H1 (cell line): ENCODE measurements around the gene TPM2. TPM values are rescaled to one million over a fixed set of nuclear protein-coding genes. Genes with fewer than 3 reads are reported as not detected.

Experiments used
- CTCF ChIA-PET: fragments of 300-600 bp; sonication (Branson Sonifier 250); formaldehyde crosslinking; loops from one replicate; lab custom pipeline; 2021; ENCODE audit not compliant: partially characterized antibody; lab: Charles Lee
- POLR2A ChIA-PET: fragments of 300-600 bp; sonication (Branson Sonifier 250); formaldehyde crosslinking; loops from one replicate; lab custom pipeline; 2021; ENCODE audit warnings: inconsistent platforms; ENCODE audit not compliant: partially characterized antibody; lab: Charles Lee
- DNase-seq, 2 experiments: peaks; one replicate each; pipeline versions ENCODE4 v3.0.0 to v3.0.0-alpha.2; 2010 to 2022; ENCODE audit warnings: low spot score in 2 of 2, low read depth in 1 of 2, mixed read lengths in 1 of 2
- FAIRE-seq: peaks from 2 replicates; lab custom pipeline; 2011; peaks lifted over from hg19 to GRCh38; lab: Jason Lieb, UNC
- H2AFZ ChIP-seq: 2 replicates; pipeline ENCODE4 v1.8.1; 2012; ENCODE audit warnings: low read length, inconsistent platforms
- H2AK5ac ChIP-seq: 2 replicates; pipeline ENCODE4 v1.6.1; 2013; ENCODE audit warnings: low read depth, low read length
- H2BK120ac ChIP-seq: replicated peaks from 2 replicates; pipeline ENCODE3; 2013; ENCODE audit warnings: low read depth, low read length, inconsistent platforms
- H2BK12ac ChIP-seq: 2 replicates; pipeline ENCODE4 v1.6.1; 2013; ENCODE audit warnings: low read depth, low read length
- H2BK15ac ChIP-seq: 2 replicates; pipeline ENCODE4 v1.6.1; 2013; ENCODE audit warnings: low read length
- H2BK20ac ChIP-seq: 2 replicates; pipeline ENCODE4 v1.6.1; 2013; ENCODE audit warnings: low read length
- H2BK5ac ChIP-seq: 2 replicates; pipeline ENCODE4 v1.6.1; 2013; ENCODE audit warnings: low read depth, low read length
- H3K14ac ChIP-seq: 2 replicates; pipeline ENCODE4 v1.6.1; 2013; ENCODE audit warnings: inconsistent platforms; ENCODE audit not compliant: insufficient read length
- H3K18ac ChIP-seq: 2 replicates; pipeline ENCODE4 v1.6.1; 2013; ENCODE audit warnings: low read length; ENCODE audit errors: extremely low read depth
- H3K23ac ChIP-seq: 2 replicates; pipeline ENCODE4 v1.6.1; 2013; ENCODE audit warnings: inconsistent platforms; ENCODE audit not compliant: insufficient read length
- H3K23me2 ChIP-seq: 2 replicates; pipeline ENCODE4 v1.6.1; 2013; ENCODE audit warnings: low read depth, low read length
- H3K27ac ChIP-seq: 2 replicates; pipeline ENCODE4 v1.6.1; 2011; ENCODE audit warnings: low read depth, low read length, inconsistent platforms
- H3K27me3 ChIP-seq, 4 experiments: replicated peaks in 1 of 4; 1 replicate in 1 of 4; 2 replicates in 3 of 4; pipeline versions ENCODE4 v1.6.1 to v1.8.1; 2011 to 2013; ENCODE audit warnings: low read length in 3 of 4, mild to moderate bottlenecking in 3 of 4, inconsistent platforms in 2 of 4, mixed read lengths in 2 of 4, moderate library complexity in 1 of 4; ENCODE audit not compliant: control insufficient read depth in 3 of 4, insufficient read depth in 3 of 4; ENCODE audit errors: extremely low read depth in 1 of 4
- H3K36me3 ChIP-seq, 4 experiments: 2 replicates each; pipeline versions ENCODE4 v1.6.1 to v1.8.1; 2011 to 2013; ENCODE audit warnings: mild to moderate bottlenecking in 4 of 4, low read length in 3 of 4, moderate library complexity in 2 of 4, control low read depth in 1 of 4, inconsistent platforms in 1 of 4; ENCODE audit not compliant: insufficient read depth in 4 of 4, control insufficient read depth in 2 of 4
- H3K4ac ChIP-seq: replicated peaks from 2 replicates; pipeline ENCODE3; 2013; ENCODE audit warnings: low read length, low read depth, mixed read lengths, inconsistent platforms; ENCODE audit not compliant: insufficient read length
- H3K4me1 ChIP-seq, 4 experiments: replicated peaks in 1 of 4; 1 replicate in 1 of 4; 2 replicates in 3 of 4; pipeline versions ENCODE4 v1.6.1 to v1.8.1; 2011 to 2013; ENCODE audit warnings: low read length in 3 of 4, inconsistent platforms in 2 of 4, mixed read lengths in 1 of 4; ENCODE audit not compliant: insufficient read depth in 4 of 4, control insufficient read depth in 3 of 4
- H3K4me2 ChIP-seq, 2 experiments: 2 replicates each; pipeline versions ENCODE4 v1.6.1 to v1.8.1; 2011 to 2013; ENCODE audit warnings: low read depth in 2 of 2, low read length in 2 of 2, control low read depth in 1 of 2, inconsistent platforms in 1 of 2, mild to moderate bottlenecking in 1 of 2; ENCODE audit not compliant: insufficient read depth in 1 of 2
- H3K4me3 ChIP-seq, 4 experiments: fragments of 200-600, 300-600 bp in 1 of 4; sonication (generic), shearing (Covaris generic), sonication (Bioruptor Twin) in 1 of 4; 2 replicates each; pipeline versions ENCODE4 v1.5.1 to v1.8.1; 2011 to 2016; ENCODE audit warnings: low read length in 4 of 4, low read depth in 3 of 4, control low read depth in 2 of 4, inconsistent platforms in 2 of 4, mild to moderate bottlenecking in 2 of 4, mixed read lengths in 1 of 4, moderate library complexity in 1 of 4; ENCODE audit not compliant: insufficient read depth in 2 of 4; ENCODE audit errors: extremely low read depth in 1 of 4
- H3K56ac ChIP-seq: replicated peaks from 2 replicates; pipeline ENCODE3; 2013; ENCODE audit warnings: low read depth, mild to moderate bottlenecking, mixed read lengths, low read length, inconsistent platforms; ENCODE audit not compliant: insufficient read length
- H3K79me1 ChIP-seq: 2 replicates; pipeline ENCODE4 v1.6.1; 2013; ENCODE audit warnings: low read depth, low read length, control low read depth
- H3K79me2 ChIP-seq, 2 experiments: 2 replicates each; pipeline versions ENCODE4 v1.6.1 to v1.8.1; 2012 to 2013; ENCODE audit warnings: low read length in 2 of 2, mild to moderate bottlenecking in 2 of 2, inconsistent platforms in 1 of 2; ENCODE audit not compliant: insufficient read depth in 2 of 2, control insufficient read depth in 1 of 2
- H3K9ac ChIP-seq, 4 experiments: replicated peaks in 1 of 4; 1 replicate in 1 of 4; 2 replicates in 3 of 4; pipeline versions ENCODE4 v1.6.1 to v1.8.1; 2011 to 2013; ENCODE audit warnings: low read depth in 3 of 4, low read length in 3 of 4, control low read depth in 2 of 4, mild to moderate bottlenecking in 2 of 4, moderate library complexity in 2 of 4, inconsistent platforms in 1 of 4; ENCODE audit errors: extremely low read depth in 1 of 4
- H3K9me3 ChIP-seq, 2 experiments: 2 replicates each; pipeline versions ENCODE4 v1.6.1 to v1.8.1; 2012 to 2013; ENCODE audit warnings: mild to moderate bottlenecking in 2 of 2, moderate library complexity in 2 of 2, control low read depth in 1 of 2, inconsistent platforms in 1 of 2, low read depth in 1 of 2, low read length in 1 of 2, mixed read lengths in 1 of 2; ENCODE audit not compliant: insufficient read depth in 2 of 2
- H4K20me1 ChIP-seq, 2 experiments: replicated peaks in 1 of 2; 2 replicates each; pipeline versions ENCODE3 to v1.8.1; 2011 to 2013; ENCODE audit warnings: inconsistent platforms in 2 of 2, low read length in 2 of 2, mild to moderate bottlenecking in 1 of 2; ENCODE audit not compliant: insufficient read depth in 2 of 2, control insufficient read depth in 1 of 2
- H4K5ac ChIP-seq: 2 replicates; pipeline ENCODE4 v1.6.1; 2013; ENCODE audit warnings: low read length, low read depth, mixed read lengths, inconsistent platforms; ENCODE audit not compliant: insufficient read length
- H4K8ac ChIP-seq: 2 replicates; pipeline ENCODE4 v1.8.0; 2013; ENCODE audit warnings: mild to moderate bottlenecking, moderate library complexity, low read length, inconsistent platforms; ENCODE audit not compliant: insufficient read depth; ENCODE audit errors: extremely low read depth
- H4K91ac ChIP-seq: replicated peaks from 2 replicates; pipeline ENCODE3; 2013; ENCODE audit warnings: low read length, mixed read lengths, inconsistent platforms; ENCODE audit not compliant: insufficient read length
- ATF3 ChIP-seq: IDR thresholded peaks from 2 replicates; pipeline ENCODE4 v1.6.1; 2011; ENCODE audit warnings: low read depth, mild to moderate bottlenecking, low read length; ENCODE audit not compliant: insufficient read depth
- CBX5 ChIP-seq: fragments of 300-800, 300-1000 bp; sonication (generic); IDR thresholded peaks from 2 replicates; pipeline ENCODE4 v1.7.1; 2016; ENCODE audit warnings: antibody characterized with exemption, low read length, low read depth
- CEBPB ChIP-seq: IDR thresholded peaks from 2 replicates; pipeline ENCODE4 v1.6.1; 2012; ENCODE audit warnings: low read depth, low read length
- FOSL1 ChIP-seq: IDR thresholded peaks from 2 replicates; pipeline ENCODE4 v1.6.1; 2011; ENCODE audit warnings: mild to moderate bottlenecking, low read depth, low read length, moderate library complexity; ENCODE audit not compliant: insufficient read depth
- HDAC6 ChIP-seq: IDR thresholded peaks from one replicate; pipeline ENCODE4 v1.7.1; 2012; ENCODE audit warnings: low read depth, mild to moderate bottlenecking, inconsistent platforms, low read length, moderate library complexity
- KDM5A ChIP-seq: fragments of 200-600 bp; IDR thresholded peaks from 2 replicates; pipeline ENCODE4 v1.7.1; 2012; ENCODE audit warnings: mild to moderate bottlenecking, low read length, inconsistent platforms, mixed read lengths
- POU5F1 ChIP-seq: IDR thresholded peaks from 2 replicates; pipeline ENCODE4 v1.6.1; 2011; ENCODE audit warnings: low read depth, mild to moderate bottlenecking, low read length, moderate library complexity
- RXRA ChIP-seq: IDR thresholded peaks from 2 replicates; pipeline ENCODE4 v1.6.1; 2011; ENCODE audit warnings: low read depth, mild to moderate bottlenecking, low read length, moderate library complexity; ENCODE audit not compliant: insufficient read depth
- SAP30 ChIP-seq: fragments of 300-600 bp; sonication (generic); IDR thresholded peaks from 2 replicates; pipeline ENCODE4 v1.7.1; 2012; ENCODE audit warnings: low read length, moderate library complexity, mild to moderate bottlenecking, inconsistent platforms; ENCODE audit not compliant: insufficient read depth, insufficient replicate concordance
- SP4 ChIP-seq: IDR thresholded peaks from 2 replicates; pipeline ENCODE4 v1.6.1; 2012; ENCODE audit warnings: low read length, inconsistent platforms
- SRF ChIP-seq: IDR thresholded peaks from 2 replicates; pipeline ENCODE4 v1.6.1; 2011; ENCODE audit warnings: mild to moderate bottlenecking, low read depth, low read length, moderate library complexity
- TAF1 ChIP-seq: IDR thresholded peaks from 2 replicates; pipeline ENCODE4 v1.6.1; 2011; ENCODE audit warnings: mild to moderate bottlenecking, low read depth, low read length
- WGBS, 2 experiments: shearing (Covaris generic) in 1 of 2; methylation state at CpG; one replicate each; pipeline versions ENCODE4 v1.1.6 to v1.1.7; 2013 to 2015; ENCODE audit warnings: low lambda C conversion rate in 2 of 2, mixed read lengths in 2 of 2, inconsistent platforms in 1 of 2, low coverage in 1 of 2, missing lambda C conversion rate in 1 of 2; ENCODE audit not compliant: insufficient replicate concordance in 2 of 2, insufficient coverage in 1 of 2, insufficient read length in 1 of 2; ENCODE audit errors: extremely low coverage in 1 of 2, missing lambda C conversion rate in 1 of 2; 5-methylcytosine and 5-hydroxymethylcytosine counted together
- polyA plus RNA-seq, 7 experiments: library from polyadenylated mRNA; depleted of rRNA in 3 of 7; stranded (reverse) in 5 of 7; unstranded in 2 of 7; fragments of >200 nt in 5 of 7; fragments of 200-250 nt in 2 of 7; gene quantifications; 1 replicate in 5 of 7; 2 replicates in 1 of 7; 4 replicates in 1 of 7; pipeline versions ENCODE4 v1.2.1 to v1.2.3, GENCODE V29; 2011 to 2013; ENCODE audit warnings: missing spikeins in 2 of 7, mixed read lengths in 2 of 7
- total RNA-seq: library from RNA; stranded (reverse); fragmentation: NEBNext Ultra II Directional; extraction: Animal tissue kit (Norgen Biotek cat#: 25700); gene quantifications from 2 replicates; pipeline ENCODE4 v1.2.1, GENCODE V29; 2021

The TPM2 gene
- total and polyA plus RNA-seq, 2 of the 8 experiments (the other 6 are each of a cell fraction or from before 2014, with no cell fraction given), result 62.5 to 181 TPM

- H3K56ac ChIP-seq, result peak within 1 kb of the TSS; percentile 92
- H3K79me2 ChIP-seq, result no peaks in the 10 kb centered on the region
- peak within 1 kb of the TSS; percentile 65 to 90 (median 82) for H3K9ac ChIP-seq
- H2BK5ac ChIP-seq, result peak within 1 kb of the TSS; percentile 94; the same call in 1 of the 2 replicates
- peaks cover 0 to 2% (median 0%) of the 10 kb centered on the region in 4 experiments; a peak in 4 of 7 replicates for H3K4me1 ChIP-seq
- POLR2A ChIA-PET, result interaction anchor here (0.8 to 7.9 kb wide), 24 partner anchors 8 to 585 kb away, joined by 3 to 84 read pairs (median 4); partner anchors contain the start of genes CA9, CREB3, STOML2 and TLN1
- H2AFZ ChIP-seq, result peak within 1 kb of the TSS; percentile 96
- H2BK12ac ChIP-seq, result peak within 1 kb of the TSS; percentile 23
- H2BK120ac ChIP-seq, result no peak within 1 kb of the TSS
- peak within 1 kb of the TSS; percentile 77 for H4K91ac ChIP-seq
- H3K23me2 ChIP-seq, result peaks cover 10% of the 10 kb centered on the region
- peaks cover 0 to 7% (median 0%) of the 10 kb centered on the region in 4 experiments; a peak in 1 of 7 replicates for H3K27me3 ChIP-seq
- H3K27ac ChIP-seq, result peak within 1 kb of the TSS; percentile 99
- H3K4me2 ChIP-seq, result peak within 1 kb of the TSS; percentile 77 to 92
- H3K9me3 ChIP-seq, result no peaks in the 10 kb centered on the region
- peak within 1 kb of the TSS; percentile 96 for H4K5ac ChIP-seq
- CTCF ChIA-PET, result interaction anchor here (0.9 to 15.9 kb wide), 22 partner anchors 8 to 249 kb away, joined by 3 to 347 read pairs (median 6); partner anchors contain the start of genes CA9, CREB3, HRCT1 and SIT1
- peak within 1 kb of the TSS; percentile 57 for H3K4ac ChIP-seq
- no peak within 1 kb of the TSS for H2BK20ac ChIP-seq
- DNase-seq, result peak; percentile 96 to 98
- FAIRE-seq, result peak; percentile 90
- H3K4me3 ChIP-seq, result peak within 1 kb of the TSS; percentile 70 to 92 (median 86)
- no peak within 1 kb of the TSS for H3K14ac ChIP-seq
- H2AK5ac ChIP-seq, result no peak within 1 kb of the TSS
- peak within 1 kb of the TSS; percentile 96 for H4K8ac ChIP-seq
- H4K20me1 ChIP-seq, result peaks cover 2 to 6% of the 10 kb centered on the region in 2 experiments
- 2% methylated on average over 39 of the region's 42 CpGs; no CpG with 5 or more reads in 1 of the 2 experiments for WGBS, 2 experiments
- peak within 1 kb of the TSS; percentile 10 for H2BK15ac ChIP-seq
- H3K18ac ChIP-seq, result peak within 1 kb of the TSS; percentile 97
- peaks cover 6 to 22% (median 10%) of the 10 kb centered on the region in 4 experiments for H3K36me3 ChIP-seq
- peaks cover 2% of the 10 kb centered on the region; the same call in 1 of the 2 replicates for H3K79me1 ChIP-seq
- H3K23ac ChIP-seq, result no peak within 1 kb of the TSS
- TF ChIP-seq ATF3, result no peak
- peak; percentile 57 for TF ChIP-seq TAF1
- TF ChIP-seq RXRA, result no peak
- no peak for TF ChIP-seq CBX5
- peak; percentile 41; the same call in 1 of the 2 replicates for TF ChIP-seq CEBPB
- TF ChIP-seq KDM5A, result no peak
- TF ChIP-seq HDAC6, result no peak
- TF ChIP-seq SP4, result peak; percentile 73; the same call in 1 of the 2 replicates
- peak; percentile 79 for TF ChIP-seq SAP30
- TF ChIP-seq SRF, result no peak
- TF ChIP-seq FOSL1, result no peak
- no peak for TF ChIP-seq POU5F1
Measured at GRCh38 chr9:35657546-35658136, 32.1 kb downstream of the TPM2 start, which contains the start of gene RMRP. Gene RMRP, minus strand, starts transcription at chr9:35658019.
